Hepatocyte (in vitro differentiated cells): ENCODE results near the gene ZNRF3.

ENCODE experiments used
- EZH2 ChIP-seq: fragments of 200-600 bp; sonication (generic); IDR thresholded peaks from 2 replicates; pipeline ENCODE4 v1.6.1; 2016; ENCODE audit warnings: antibody characterized with exemption, mild to moderate bottlenecking, borderline replicate concordance
- EZH2phosphoT487 ChIP-seq: fragments of 200-600 bp; sonication (generic); IDR thresholded peaks from one replicate; pipeline ENCODE4 v1.6.1; 2018; ENCODE audit warnings: antibody characterized with exemption, mild to moderate bottlenecking, low read depth, moderate library complexity; ENCODE audit not compliant: unreplicated experiment, severe bottlenecking
- TF ChIP-seq, protein P1 (sequence below): fragments of 200-600 bp; sonication (generic); IDR thresholded peaks from 2 replicates; pipeline ENCODE4 v1.5.1; 2016; ENCODE audit warnings: antibody characterized with exemption, mild to moderate bottlenecking; ENCODE audit not compliant: poor library complexity

DNA sequence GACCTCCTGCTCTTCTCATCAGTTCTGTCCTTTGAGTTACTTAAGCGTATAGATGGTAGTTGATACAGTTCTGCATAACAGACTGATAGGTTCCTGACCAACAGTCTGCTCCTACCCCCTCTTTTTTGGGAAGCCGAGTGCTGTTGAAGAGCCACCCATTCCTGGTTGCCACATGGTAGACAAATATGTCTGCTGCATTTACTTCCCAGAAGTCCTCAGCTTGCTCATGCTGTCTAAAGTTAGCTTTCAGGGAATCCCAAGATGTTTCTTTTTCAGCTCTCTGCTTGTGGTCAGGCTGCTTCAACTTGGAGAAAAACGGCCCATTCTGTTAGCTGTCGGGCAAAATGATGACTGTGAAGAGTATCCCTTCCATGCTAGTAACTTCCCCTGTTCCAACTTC lies 129.6 kb downstream of the ZNRF3 start:
- TF ChIP-seq, protein P1, sequence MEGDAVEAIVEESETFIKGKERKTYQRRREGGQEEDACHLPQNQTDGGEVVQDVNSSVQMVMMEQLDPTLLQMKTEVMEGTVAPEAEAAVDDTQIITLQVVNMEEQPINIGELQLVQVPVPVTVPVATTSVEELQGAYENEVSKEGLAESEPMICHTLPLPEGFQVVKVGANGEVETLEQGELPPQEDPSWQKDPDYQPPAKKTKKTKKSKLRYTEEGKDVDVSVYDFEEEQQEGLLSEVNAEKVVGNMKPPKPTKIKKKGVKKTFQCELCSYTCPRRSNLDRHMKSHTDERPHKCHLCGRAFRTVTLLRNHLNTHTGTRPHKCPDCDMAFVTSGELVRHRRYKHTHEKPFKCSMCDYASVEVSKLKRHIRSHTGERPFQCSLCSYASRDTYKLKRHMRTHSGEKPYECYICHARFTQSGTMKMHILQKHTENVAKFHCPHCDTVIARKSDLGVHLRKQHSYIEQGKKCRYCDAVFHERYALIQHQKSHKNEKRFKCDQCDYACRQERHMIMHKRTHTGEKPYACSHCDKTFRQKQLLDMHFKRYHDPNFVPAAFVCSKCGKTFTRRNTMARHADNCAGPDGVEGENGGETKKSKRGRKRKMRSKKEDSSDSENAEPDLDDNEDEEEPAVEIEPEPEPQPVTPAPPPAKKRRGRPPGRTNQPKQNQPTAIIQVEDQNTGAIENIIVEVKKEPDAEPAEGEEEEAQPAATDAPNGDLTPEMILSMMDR: no peak
- TF ChIP-seq EZH2phosphoT487 (no peak), EZH2 (no peak)
